Urinary bladder (tissue), 4 donors: Measurements from ENCODE around the gene AQP12A. TPM values are rescaled to one million over a fixed set of nuclear protein-coding genes. Genes with fewer than 3 reads are reported as not detected.

ENCODE experiments used
- DNase-seq: peaks from one replicate; pipeline ENCODE4 v3.0.0-alpha.2; 2015; ENCODE audit errors: extremely low spot score
- H3K27ac ChIP-seq: one replicate; pipeline ENCODE4 v1.5.1; 2013; ENCODE audit warnings: low read depth, mild to moderate bottlenecking, moderate library complexity
- H3K36me3 ChIP-seq: one replicate; pipeline ENCODE4 v1.6.1; 2013; ENCODE audit warnings: mild to moderate bottlenecking, moderate library complexity; ENCODE audit not compliant: insufficient read depth
- H3K4me1 ChIP-seq: one replicate; pipeline ENCODE4 v1.6.1; 2013; ENCODE audit warnings: mild to moderate bottlenecking, moderate library complexity; ENCODE audit not compliant: insufficient read depth
- H3K4me3 ChIP-seq: one replicate; pipeline ENCODE4 v1.5.1; 2013; ENCODE audit warnings: low read depth, low read length
- WGBS: extraction: QIAGEN DNeasy Blood & Tissue Kit; methylation state at CpG from one replicate; pipeline ENCODE4 v1.1.7; 2013; 5-methylcytosine and 5-hydroxymethylcytosine counted together
- polyA plus RNA-seq: library from polyadenylated mRNA; stranded (reverse); fragments of 200-250 nt; gene quantifications from one replicate; pipeline ENCODE4 v1.2.3, GENCODE V29; 2013
- total RNA-seq: library from RNA; depleted of rRNA; stranded (reverse); fragments of >200 nt; gene quantifications from one replicate; pipeline ENCODE4 v1.2.3, GENCODE V29; 2014
- donor health status: healthy with polysubstance abuse.
- donor health status: healthy.

The AQP12A gene
- total and polyA plus RNA-seq, 2 donors: not detected

DNA sequence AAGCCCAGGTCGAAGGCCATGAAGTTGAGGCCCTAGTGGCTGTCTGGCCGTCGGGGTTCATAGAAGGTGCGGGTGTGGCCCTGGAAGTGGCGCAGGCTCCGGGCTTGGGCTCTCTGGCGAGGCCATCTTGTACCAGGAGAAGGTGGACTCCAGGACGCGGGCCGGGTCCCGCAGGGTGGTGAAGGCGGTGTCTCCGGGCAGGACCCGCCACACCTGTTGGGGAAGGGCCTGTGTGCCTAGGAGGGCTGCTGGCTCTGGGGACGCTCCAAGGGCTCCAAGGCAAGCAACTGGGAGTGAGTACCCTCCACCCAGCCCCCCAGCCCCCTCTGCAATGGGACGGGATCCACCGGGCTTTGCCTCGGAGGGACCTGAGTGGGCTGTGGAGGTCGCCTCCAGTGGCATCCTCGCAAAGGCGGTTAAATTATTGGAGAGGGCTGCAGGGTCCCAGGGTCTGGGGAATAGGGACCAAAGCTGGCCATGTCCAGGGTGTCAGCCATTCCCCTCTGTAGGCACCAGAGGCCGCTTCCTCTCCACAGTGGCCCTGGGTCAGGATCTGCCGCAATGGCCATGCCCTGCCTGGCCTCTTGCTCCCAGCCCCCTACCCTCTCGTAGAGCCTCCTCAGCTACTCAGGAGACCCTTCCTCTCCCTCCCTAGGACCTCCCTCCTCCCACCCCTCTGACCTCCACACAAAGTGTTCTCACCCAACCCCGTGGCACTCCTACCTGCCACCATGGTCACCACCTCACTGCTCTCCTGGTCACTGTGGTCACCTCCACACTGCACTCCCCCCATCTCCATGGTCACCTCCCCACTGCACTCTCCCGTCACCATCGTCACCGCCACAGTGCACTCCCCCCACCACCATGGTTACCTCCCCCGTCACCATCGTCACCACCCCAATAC is 10.3 kb downstream of the AQP12A start:
- Histone ChIP-seq H3K27ac (no peak overlapping the region), H3K4me3 (no peak overlapping the region), H3K36me3 (no peaks in the 10 kb centered on the region), H3K4me1 (no peaks in the 10 kb centered on the region)
- DNase-seq: no peak
- WGBS: 89% methylated on average over 30 of the region's 30 CpGs

DNA sequence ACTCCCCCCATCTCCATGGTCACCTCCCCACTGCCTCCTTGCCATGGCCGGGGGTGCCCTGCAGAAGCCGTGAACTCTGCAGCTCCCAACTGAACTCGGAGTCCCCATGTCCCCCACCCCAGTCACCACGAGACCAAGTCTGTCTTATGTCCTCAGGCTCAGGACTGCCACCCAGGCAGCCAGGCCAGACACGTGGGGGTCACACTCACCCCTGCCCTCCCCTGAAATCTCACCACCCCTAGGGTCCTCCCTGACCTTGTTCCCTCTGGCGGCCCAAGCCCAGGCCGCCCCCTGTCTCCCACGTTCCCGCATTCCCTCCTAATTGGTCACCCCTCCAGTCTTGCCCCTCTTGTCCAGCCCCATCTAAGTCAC is 11.0 kb downstream of the AQP12A start:
- no peak for DNase-seq
- H3K36me3 ChIP-seq: no peaks in the 10 kb centered on the region
- no peaks in the 10 kb centered on the region for H3K4me1 ChIP-seq
- WGBS: 82% methylated on average over 9 of the region's 9 CpGs
- no peak overlapping the region for H3K27ac ChIP-seq
- no peak overlapping the region for H3K4me3 ChIP-seq

DNA sequence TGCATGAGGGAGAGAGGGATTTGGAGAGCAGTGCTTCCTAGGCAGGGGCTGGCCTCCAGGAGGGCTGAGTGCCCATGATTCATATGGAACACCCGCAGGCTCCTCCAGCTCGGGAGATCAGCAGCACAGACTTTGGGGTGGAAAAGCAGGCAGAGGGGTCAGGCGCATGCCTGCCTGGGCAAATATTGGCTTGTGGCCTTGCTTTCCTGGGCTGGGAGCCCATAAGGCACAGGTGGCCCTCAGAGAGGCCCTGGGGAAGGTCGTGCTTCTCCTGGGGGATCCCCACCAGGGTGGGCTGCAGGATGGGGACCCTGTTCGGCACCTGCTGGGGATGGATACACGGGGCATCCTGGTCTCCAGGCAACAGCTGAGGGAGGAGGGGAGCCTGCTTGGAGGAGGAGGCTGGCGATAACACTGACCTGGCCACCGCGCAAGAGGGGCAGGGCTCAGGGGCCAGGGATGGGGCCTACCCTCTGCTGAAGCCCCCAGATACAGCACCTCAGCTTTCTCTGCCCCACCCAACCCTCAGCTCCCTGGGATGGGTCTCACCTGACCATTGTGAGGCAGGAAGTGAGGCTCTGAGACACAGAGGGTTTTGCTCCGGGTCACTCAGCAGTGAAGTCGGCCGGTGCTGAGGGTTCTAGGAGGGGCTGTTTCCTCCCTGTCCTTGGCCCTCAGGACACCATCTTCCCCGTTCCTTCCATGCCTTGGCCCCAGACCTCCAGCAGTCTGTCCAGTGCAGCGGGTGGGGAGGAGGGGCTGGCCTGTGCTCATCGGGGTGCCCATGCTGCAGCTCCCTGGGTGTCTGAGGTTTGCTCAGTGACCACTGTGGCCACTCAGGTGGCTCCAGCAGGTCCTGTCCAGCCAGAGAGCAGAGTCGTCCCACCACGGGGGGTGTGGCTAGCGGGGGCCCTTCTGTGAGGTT is 12.0 kb downstream of the AQP12A start:
- 72% methylated on average over 18 of the region's 18 CpGs for WGBS
- H3K27ac ChIP-seq: no peak overlapping the region
- no peaks in the 10 kb centered on the region for H3K4me1 ChIP-seq
- no peak overlapping the region for H3K4me3 ChIP-seq
- H3K36me3 ChIP-seq: no peaks in the 10 kb centered on the region
- DNase-seq: no peak

DNA sequence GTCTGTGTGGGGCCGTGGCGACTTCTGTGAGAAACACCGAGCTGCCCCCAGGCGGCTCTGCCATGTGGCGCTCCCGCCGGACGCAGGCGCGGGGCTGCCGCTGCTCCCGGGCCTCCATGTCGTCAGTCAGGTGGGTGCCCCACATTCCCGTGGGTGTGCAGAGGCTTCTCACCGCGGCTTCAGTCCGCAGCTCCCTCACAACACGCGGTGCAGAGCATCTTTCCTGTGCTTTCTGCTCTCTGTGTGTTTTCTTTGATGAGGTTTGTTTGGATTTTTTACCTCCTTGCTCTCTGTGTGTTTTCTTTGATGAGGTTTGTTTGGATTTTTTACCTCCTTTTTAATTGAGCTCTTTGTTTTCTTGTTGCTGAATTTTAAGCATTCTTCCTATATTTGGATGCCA is 13.0 kb downstream of the AQP12A start:
- H3K4me3 ChIP-seq: no peak overlapping the region
- WGBS: 68% methylated on average over 19 of the region's 19 CpGs
- H3K27ac ChIP-seq: no peak overlapping the region
- no peaks in the 10 kb centered on the region for H3K36me3 ChIP-seq
- no peaks in the 10 kb centered on the region for H3K4me1 ChIP-seq
- no peak for DNase-seq

DNA sequence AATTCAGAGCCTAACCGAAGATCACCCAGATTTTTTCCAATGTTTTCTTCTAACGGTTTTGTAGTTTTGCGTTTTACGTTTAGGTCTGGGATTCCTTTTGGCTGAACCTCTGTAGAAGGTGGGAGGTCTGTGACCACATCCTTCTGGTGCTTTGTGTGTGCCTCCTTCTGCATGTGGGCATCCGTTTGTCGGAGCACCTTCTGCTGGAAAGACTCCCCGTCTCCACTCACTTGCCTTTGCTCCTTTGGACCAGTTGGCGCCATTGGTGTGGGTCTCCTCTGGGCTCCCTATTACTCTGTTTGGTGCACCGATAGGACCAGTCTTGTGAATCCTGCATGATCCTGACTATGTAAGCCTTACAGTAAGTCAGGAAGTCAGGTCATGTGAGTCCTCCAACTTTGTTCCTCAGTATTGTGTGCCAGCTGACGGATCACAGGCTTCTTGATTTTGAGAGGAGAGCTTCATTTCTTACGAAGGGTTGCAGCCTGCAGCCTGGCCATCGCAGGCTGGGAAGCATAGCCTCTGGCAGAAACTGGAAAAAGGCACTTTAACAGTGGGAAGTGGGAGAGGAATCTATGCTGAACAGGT is 13.6 kb downstream of the AQP12A start:
- Histone ChIP-seq H3K4me3 (no peak overlapping the region), H3K27ac (no peak overlapping the region), H3K36me3 (no peaks in the 10 kb centered on the region), H3K4me1 (no peaks in the 10 kb centered on the region)
- WGBS: 63% methylated on average over 12 of the region's 12 CpGs
- DNase-seq: no peak

DNA sequence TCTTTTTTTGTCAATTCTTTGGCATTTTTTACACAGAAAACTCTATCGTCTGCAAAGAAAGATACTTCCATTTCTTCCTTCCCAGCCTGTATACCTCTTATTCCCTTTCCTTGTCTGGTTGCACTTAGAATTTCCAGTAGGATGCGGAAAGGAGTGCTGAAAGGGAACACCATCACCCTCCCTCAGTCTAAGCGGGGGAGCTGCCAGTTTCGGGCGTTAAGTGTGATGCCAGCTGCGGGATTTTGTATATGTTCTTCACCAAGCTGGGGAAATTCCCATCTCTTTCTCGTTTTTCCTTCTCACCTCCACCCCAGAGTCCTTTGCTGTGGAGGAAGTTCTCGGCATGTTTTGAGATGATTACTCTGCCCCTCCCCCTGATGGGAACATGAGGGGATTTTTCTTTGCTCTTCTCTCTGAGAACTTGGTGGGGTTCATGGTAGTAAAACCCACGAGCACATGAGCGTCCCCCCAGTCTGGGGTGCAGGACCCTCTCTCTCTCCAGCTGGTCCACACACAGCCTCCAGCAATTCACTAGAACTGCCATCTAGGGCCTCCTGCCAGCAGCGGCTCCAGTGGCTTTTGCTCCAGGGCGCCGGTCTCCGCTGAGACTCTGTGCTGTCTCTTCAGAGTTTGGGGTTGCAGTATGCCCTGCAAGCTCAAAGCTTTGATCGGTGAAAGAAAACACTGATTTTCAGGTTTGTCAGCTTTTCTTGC is 15.5 kb downstream of the AQP12A start:
- H3K27ac ChIP-seq: no peak overlapping the region
- no peak overlapping the region for H3K4me3 ChIP-seq
- no peaks in the 10 kb centered on the region for H3K4me1 ChIP-seq
- 63% methylated on average over 15 of the region's 15 CpGs for WGBS
- H3K36me3 ChIP-seq: no peaks in the 10 kb centered on the region
- DNase-seq: no peak

DNA sequence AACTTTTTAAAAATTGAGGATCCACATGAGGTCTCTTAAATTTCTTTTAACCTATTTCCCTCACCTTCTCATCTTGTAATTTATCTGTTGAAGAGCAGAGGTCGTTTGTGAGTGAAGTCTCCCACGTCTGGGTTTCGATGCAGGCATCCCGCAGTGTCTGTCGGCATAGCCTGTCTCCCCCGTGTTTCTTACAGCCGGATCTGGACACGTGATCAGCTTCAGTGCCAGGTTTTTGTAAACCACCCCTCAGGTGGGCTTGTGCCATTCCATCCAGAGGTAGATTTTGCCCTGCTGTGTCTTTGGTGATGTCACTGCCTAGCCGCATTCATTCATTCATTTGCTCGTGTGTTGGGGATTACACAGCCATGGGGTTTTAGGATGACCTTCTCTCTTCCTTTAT is 16.2 kb downstream of the AQP12A start:
- WGBS: 61% methylated on average over 10 of the region's 10 CpGs
- Histone ChIP-seq H3K27ac (no peak overlapping the region), H3K4me1 (no peaks in the 10 kb centered on the region), H3K4me3 (no peak overlapping the region), H3K36me3 (no peaks in the 10 kb centered on the region)
- no peak for DNase-seq

DNA sequence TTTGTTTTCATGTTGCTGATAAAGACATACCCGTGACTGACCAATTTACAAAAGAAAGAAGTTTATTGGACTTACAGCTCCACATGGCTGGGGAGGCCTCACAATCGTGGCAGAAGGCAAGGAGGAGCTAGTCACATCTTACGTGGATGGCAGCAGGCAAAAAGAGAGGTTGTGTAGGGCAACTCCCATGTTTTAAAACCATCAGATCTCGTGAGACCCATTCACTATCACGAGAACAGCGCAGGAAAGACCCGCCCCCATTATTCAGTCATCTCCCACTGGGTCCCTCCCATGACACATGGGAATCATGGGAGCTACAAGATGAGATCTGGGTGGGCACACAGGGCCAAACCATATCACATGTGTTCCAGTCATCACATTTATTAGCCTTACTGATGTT is 16.8 kb downstream of the AQP12A start:
- Histone ChIP-seq H3K27ac (no peak overlapping the region), H3K36me3 (no peaks in the 10 kb centered on the region), H3K4me1 (no peaks in the 10 kb centered on the region), H3K4me3 (no peak overlapping the region)
- no peak for DNase-seq
- WGBS: 75% methylated on average over 7 of the region's 7 CpGs

DNA sequence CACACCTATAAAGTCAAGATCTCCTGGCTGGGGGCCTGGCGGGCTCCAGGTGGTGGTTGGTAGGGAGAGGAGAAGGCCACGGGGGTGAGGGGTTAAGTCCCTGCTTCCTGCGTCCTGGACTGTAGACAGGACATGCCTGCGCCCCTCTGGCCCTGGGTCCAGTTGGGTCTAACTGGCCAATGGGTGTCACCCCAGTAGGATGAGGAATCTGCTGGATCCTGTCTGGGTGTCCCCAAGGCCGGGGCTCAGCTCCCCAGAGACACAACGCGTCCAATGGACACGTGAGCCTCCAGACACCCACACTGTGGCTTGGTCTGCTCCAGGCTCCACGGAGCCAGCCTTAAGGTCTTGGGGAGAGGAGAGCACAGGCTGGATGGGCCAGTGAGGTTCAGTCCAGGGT is 19.6 kb downstream of the AQP12A start:
- 88% methylated on average over 9 of the region's 9 CpGs for WGBS
- no peaks in the 10 kb centered on the region for H3K4me1 ChIP-seq
- no peak overlapping the region for H3K27ac ChIP-seq
- no peaks in the 10 kb centered on the region for H3K36me3 ChIP-seq
- DNase-seq: no peak
- H3K4me3 ChIP-seq: no peak overlapping the region

DNA sequence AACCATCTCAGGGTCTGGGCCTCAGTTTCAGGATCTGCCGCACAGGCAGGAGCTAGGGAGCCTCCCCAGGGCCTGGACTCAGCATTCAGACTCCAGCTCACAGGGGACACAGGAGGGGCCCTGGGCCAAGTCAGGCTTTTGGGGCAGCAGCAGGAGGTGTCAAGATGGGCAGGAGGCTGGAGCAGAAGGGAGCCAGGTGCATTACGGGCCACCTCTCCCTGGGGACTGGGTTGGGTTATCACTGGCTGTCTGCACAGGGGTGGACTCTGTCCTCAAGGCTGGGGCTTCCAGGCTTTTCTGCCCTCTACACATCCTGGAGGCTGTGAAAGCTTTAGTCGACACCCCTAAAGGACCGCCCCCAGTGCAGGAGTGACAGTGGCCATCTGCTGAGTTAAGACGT is 20.0 kb downstream of the AQP12A start:
- H3K27ac ChIP-seq: no peak overlapping the region
- DNase-seq: no peak
- WGBS: 75% methylated on average over 5 of the region's 5 CpGs
- no peaks in the 10 kb centered on the region for H3K36me3 ChIP-seq
- no peaks in the 10 kb centered on the region for H3K4me1 ChIP-seq
- no peak overlapping the region for H3K4me3 ChIP-seq

DNA sequence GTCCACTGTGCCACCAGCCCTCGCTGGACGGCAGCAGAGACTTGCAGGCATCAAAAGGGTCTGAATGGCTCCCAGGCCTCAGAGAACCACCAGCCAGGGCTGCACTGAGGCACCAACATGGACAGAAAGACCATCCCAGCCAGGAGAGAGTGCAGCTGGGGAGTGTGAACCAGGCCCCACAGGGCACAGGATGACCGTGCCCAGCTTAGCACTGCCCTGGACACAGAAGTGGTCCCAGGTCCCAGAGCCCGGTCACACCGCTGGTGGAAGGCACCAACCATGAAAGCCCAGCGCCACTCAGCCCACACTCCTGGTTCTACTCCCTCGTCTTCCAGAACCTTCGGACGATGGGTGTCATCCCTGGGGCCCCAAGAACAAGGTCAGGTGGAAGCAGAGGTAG is 20.5 kb downstream of the AQP12A start:
- DNase-seq: no peak
- 90% methylated on average over 9 of the region's 9 CpGs for WGBS
- no peak overlapping the region for H3K4me3 ChIP-seq
- H3K36me3 ChIP-seq: no peaks in the 10 kb centered on the region
- H3K27ac ChIP-seq: no peak overlapping the region
- H3K4me1 ChIP-seq: no peaks in the 10 kb centered on the region

DNA sequence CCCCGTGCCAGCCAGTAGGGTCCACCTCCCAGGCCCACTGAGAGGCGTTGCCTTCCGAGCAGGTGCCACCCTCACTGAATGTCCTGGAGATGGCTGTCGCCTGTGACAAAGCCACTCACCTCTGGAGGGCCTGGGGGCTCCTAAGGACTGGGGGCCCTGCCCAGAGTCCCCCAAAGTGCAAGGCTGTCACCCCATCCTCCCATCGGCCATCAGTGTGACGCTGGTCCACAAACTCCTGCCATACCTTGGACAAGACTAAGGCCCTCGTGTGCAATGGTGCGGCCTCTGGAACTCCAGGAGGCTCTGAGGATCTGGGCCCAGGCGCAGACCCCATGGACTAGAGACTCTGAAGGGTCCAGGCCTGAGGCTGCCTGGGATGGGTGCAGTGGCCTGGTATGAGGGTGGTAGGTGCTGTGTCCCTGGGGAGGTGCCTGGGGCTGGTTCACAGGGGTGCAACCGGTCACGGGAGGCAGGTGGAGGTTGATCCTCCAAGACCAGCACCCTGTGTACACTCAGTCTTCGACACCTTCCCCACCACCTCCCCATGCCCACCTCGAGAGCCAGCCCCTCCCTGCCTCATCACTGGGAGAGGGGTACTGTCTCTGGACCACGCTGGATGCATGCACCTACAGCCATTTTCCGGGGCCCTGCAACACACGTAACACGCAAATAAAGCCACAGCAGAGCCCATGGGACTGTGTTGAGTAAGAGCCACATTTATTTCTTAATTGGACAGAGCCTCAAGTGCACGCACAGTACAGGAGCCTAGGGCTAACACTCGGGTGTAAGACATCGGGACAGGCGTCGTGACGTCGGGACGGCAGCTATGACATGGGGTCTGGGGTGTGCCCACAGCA is 21.6 kb downstream of the AQP12A start:
- WGBS: 89% methylated on average over 25 of the region's 25 CpGs
- no peak for DNase-seq
- Histone ChIP-seq H3K27ac (no peak overlapping the region), H3K4me3 (no peak overlapping the region), H3K4me1 (no peaks in the 10 kb centered on the region), H3K36me3 (no peaks in the 10 kb centered on the region)
